DND-41 (cell line): ENCODE results near the gene GALR2.

Experiments
- ATAC-seq: fragments of 200-7000 bp; cut with Tn5 transposase; 3 replicates; pipeline ENCODE4 v1.9.1; 2021; ENCODE audit warnings: low read depth; ENCODE audit not compliant: insufficient read depth
- DNase-seq: peaks from one replicate; pipeline ENCODE4 v3.0.0-alpha.2; 2020
- H2AFZ ChIP-seq: 2 replicates; pipeline ENCODE4 v1.6.0; 2012; ENCODE audit warnings: low read depth, low read length
- H3K27ac ChIP-seq: 2 replicates; pipeline ENCODE4 v1.5.1; 2012; ENCODE audit warnings: low read length, inconsistent platforms
- H3K27me3 ChIP-seq: fragments of 200-600 bp; sonication (generic); 2 replicates; pipeline ENCODE4 v1.6.0; 2012; ENCODE audit warnings: low read length, mild to moderate bottlenecking, inconsistent platforms; ENCODE audit not compliant: insufficient read depth, poor library complexity
- H3K36me3 ChIP-seq: 2 replicates; pipeline ENCODE4 v1.5.1; 2012; ENCODE audit warnings: low read length, inconsistent platforms; ENCODE audit not compliant: insufficient read depth
- H3K4me1 ChIP-seq: 2 replicates; pipeline ENCODE4 v1.5.1; 2012; ENCODE audit warnings: mild to moderate bottlenecking, low read length; ENCODE audit not compliant: insufficient read depth
- H3K4me2 ChIP-seq: 2 replicates; pipeline ENCODE4 v1.6.0; 2012; ENCODE audit warnings: mild to moderate bottlenecking, moderate library complexity, low read length, inconsistent platforms; ENCODE audit not compliant: insufficient read depth
- H3K4me3 ChIP-seq, 2 experiments: fragments of 200-600 bp in 1 of 2; shearing (Covaris generic) in 1 of 2; 2 replicates each; pipeline ENCODE4 v1.5.1; 2012 to 2016; ENCODE audit warnings: inconsistent platforms in 2 of 2, low read length in 2 of 2, mild to moderate bottlenecking in 2 of 2, low read depth in 1 of 2, moderate library complexity in 1 of 2
- H3K79me2 ChIP-seq: 2 replicates; pipeline ENCODE4 v1.6.0; 2012; ENCODE audit warnings: low read length, inconsistent platforms; ENCODE audit not compliant: insufficient read depth
- H3K9ac ChIP-seq: 2 replicates; pipeline ENCODE4 v1.6.0; 2012; ENCODE audit warnings: low read depth, mild to moderate bottlenecking, inconsistent platforms, low read length, moderate library complexity
- H3K9me3 ChIP-seq: 2 replicates; pipeline ENCODE4 v1.5.1; 2012; ENCODE audit warnings: low read length, moderate library complexity, mild to moderate bottlenecking, inconsistent platforms; ENCODE audit not compliant: insufficient read depth, severe bottlenecking
- H4K20me1 ChIP-seq: 2 replicates; pipeline ENCODE4 v1.6.0; 2012; ENCODE audit warnings: low read length; ENCODE audit not compliant: insufficient read depth
- CTCF ChIP-seq: IDR thresholded peaks from 2 replicates; pipeline ENCODE4 v1.5.1; 2012; ENCODE audit warnings: borderline replicate concordance, low read length, moderate library complexity, mild to moderate bottlenecking; ENCODE audit not compliant: poor library complexity, severe bottlenecking; ENCODE audit errors: extremely low read depth
- EZH2 ChIP-seq: IDR thresholded peaks from 3 replicates; pipeline ENCODE4 v1.6.1; 2012; ENCODE audit warnings: borderline replicate concordance, low read depth, mild to moderate bottlenecking, moderate library complexity, low read length, inconsistent platforms; ENCODE audit not compliant: severe bottlenecking

The GALR2 gene

GRCh38 chr17:76125922-76126321, 51.3 kb downstream of the GALR2 start:
- no peak overlapping the region for H3K27ac ChIP-seq
- DNase-seq (no peak), ATAC-seq (no peak)
- no peaks in the 10 kb centered on the region for H4K20me1 ChIP-seq
- H3K9ac ChIP-seq: no peak overlapping the region
- no peak for TF ChIP-seq EZH2
- TF ChIP-seq CTCF: no peak
- no peaks in the 10 kb centered on the region for H3K79me2 ChIP-seq
- no peak overlapping the region for H3K4me3 ChIP-seq
- H3K9me3 ChIP-seq: no peaks in the 10 kb centered on the region
- H3K4me1 ChIP-seq: peaks cover 11% of the 10 kb centered on the region
- no peaks in the 10 kb centered on the region for H3K36me3 ChIP-seq
- H2AFZ ChIP-seq: no peak overlapping the region
- no peak overlapping the region for H3K4me2 ChIP-seq
- H3K27me3 ChIP-seq: no peaks in the 10 kb centered on the region
